GM12874 (cell line): Measurements from ENCODE around the gene CD163L1.

Experiments used
- CTCF ChIP-seq: IDR thresholded peaks from 2 replicates; pipeline ENCODE4 v1.5.1; 2011; ENCODE audit warnings: low read depth, mild to moderate bottlenecking, control low read depth, low read length, moderate library complexity; ENCODE audit not compliant: insufficient read depth

The CD163L1 gene

GRCh38 chr12:7374423-7375144 lies 69.4 kb downstream of the CD163L1 start:
- peak; percentile 64 for TF ChIP-seq CTCF

DNA sequence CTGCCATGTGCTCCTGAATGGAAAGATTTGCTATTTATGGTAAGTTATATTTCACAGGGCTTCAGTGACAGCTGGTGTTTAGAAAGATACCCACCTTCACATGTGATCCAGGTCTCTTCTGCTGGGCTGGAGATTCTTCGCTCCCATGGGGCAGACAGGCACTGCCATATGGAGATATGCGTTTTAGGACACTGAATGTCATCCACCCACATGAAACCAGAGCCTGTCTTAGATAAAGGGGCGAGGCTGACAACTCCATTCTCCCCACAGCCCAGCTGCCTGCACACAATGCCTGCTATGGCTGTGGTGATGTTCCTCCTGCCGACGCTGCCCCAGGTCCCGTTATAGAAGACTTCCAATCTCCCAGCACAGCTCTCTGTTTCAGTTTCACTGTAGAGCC lies 70.7 kb downstream of the CD163L1 start:
- no peak for TF ChIP-seq CTCF

DNA sequence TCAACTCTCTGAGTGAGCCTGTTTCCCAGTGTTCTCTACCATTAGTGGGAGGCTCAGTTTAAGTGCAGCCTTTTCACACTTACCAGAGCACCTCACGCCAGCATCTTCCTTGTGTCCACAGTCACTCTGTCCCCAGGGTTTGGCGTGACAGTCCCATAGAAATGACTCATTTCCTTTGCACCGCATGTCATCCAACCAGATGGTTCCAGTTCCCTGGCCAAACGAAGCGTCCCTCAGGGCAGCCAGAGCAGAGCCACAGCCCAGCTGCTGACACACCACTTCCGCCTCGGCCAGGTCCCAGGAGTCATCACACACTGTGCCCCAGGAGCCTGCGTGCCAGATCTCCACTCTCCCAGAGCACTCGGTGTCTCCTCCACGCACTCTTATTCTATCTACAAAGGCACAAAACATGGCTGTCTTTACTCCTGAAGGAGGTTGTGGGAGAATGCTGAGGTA lies 74.7 kb downstream of the CD163L1 start:
- no peak for TF ChIP-seq CTCF

DNA sequence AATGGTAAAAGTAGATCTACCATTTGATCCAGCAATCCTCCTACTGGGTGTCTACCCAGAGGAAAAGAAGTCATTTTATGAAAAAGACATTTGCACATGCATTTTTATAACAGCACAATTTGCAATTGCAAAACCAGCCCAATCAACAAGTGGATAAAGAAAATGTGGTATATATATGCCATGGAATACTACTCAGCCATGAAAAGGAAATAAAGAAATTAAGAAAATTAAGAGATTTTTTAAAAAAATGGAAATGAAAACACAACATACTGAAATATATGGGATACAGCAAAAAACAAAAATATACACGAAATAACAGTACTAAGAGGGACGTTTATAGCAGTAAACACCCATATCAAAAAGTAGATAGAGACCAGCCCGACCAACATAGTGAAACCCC lies 81.2 kb downstream of the CD163L1 start:
- no peak for TF ChIP-seq CTCF

DNA sequence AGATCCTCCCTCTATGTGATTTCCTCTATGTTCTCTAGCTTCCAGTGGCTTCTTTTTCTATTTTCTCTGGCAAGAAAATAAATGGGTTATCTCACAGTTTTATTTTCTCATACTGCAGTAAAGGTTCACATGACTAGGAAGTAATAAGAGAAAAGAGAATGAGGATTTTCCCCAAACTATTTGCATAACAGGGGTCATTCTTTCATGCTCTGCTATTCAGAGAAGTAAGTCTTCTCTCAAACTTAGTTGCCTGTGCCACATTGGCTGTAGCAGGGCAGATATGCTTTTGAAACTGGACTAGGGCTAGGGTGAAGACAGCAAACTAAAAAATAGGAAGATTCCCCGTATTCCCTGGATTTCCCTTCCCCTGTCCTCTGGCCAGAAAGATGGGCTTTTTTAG lies 82.7 kb downstream of the CD163L1 start:
- no peak for TF ChIP-seq CTCF

DNA sequence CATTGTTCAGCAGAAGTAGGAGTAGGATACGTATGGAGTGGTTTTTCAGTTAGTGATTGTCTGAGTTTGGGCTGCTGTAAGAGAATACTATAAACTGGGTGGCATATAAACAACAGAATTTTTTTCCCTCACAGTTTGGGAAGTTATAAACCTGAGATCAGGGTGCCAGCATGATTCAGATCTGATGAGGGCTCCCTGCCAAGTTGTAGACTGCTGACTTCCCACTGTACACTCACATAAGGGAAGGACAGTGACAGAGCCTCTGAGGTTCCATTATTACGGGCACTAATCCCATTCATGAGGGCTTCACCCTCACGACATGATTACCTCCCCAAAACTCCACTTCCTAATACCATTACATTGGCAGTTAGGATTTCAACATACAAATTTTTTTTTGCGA lies 89.4 kb downstream of the CD163L1 start:
- no peak for TF ChIP-seq CTCF

GRCh38 chr12:7352661-7353060 lies 91.3 kb downstream of the CD163L1 start:
- no peak for TF ChIP-seq CTCF
